Activated CD8-positive, alpha-beta T cell treated with anti-CD3 and anti-CD28 coated beads, Interleukin-2, amount 10 ng/mL, durations not matched to agents 7 days and 5 days (primary cell): ENCODE results near the gene CHORDC1. TPM values are rescaled to one million over a fixed set of nuclear protein-coding genes. Genes with fewer than 3 reads are reported as not detected.
"Not testable (repeated sequence)": the region's sequence is repeated elsewhere in the genome, so short reads cannot be mapped to it uniquely, and the experiment has no call there.

Source experiments
- ATAC-seq: fragments of 150-1000 bp; cut with Tn5 transposase; one replicate; pipeline ENCODE4 v1.10.0; 2021; ENCODE audit warnings: moderate library complexity
- CTCF ChIA-PET: fragments of 350-600 bp; sonication (Branson Sonifier 250); formaldehyde crosslinking; loops from one replicate; lab custom pipeline; 2021; ENCODE audit warnings: antibody characterized with exemption; lab: Charles Lee
- POLR2A ChIA-PET: fragments of 350-600 bp; sonication (Branson Sonifier 250); formaldehyde crosslinking; loops from one replicate; lab custom pipeline; 2021; ENCODE audit warnings: antibody characterized with exemption; lab: Charles Lee
- DNase-seq: peaks from one replicate; pipeline ENCODE4 v3.0.0-alpha.2; 2020
- H3K27ac Mint-ChIP-seq: one replicate; pipeline ENCODE4 v1.8.0; 2021; ENCODE audit warnings: mild to moderate bottlenecking, mixed read lengths
- H3K27me3 Mint-ChIP-seq: one replicate; pipeline ENCODE4 v1.8.0; 2021; ENCODE audit warnings: low read depth, mixed read lengths
- H3K36me3 Mint-ChIP-seq: one replicate; pipeline ENCODE4 v1.8.0; 2021; ENCODE audit warnings: low read depth, mixed read lengths
- H3K4me1 Mint-ChIP-seq: one replicate; pipeline ENCODE4 v1.8.0; 2021; ENCODE audit warnings: low read depth, mixed read lengths
- H3K4me3 Mint-ChIP-seq: one replicate; pipeline ENCODE4 v1.8.0; 2021; ENCODE audit warnings: mild to moderate bottlenecking, mixed read lengths
- H3K9me3 Mint-ChIP-seq: one replicate; pipeline ENCODE4 v1.8.0; 2022; ENCODE audit warnings: mixed read lengths; ENCODE audit not compliant: insufficient read depth
- total RNA-seq, 2 experiments: library from RNA; stranded (reverse); gene quantifications; one replicate each; pipeline ENCODE4 v1.2.3, GENCODE V29; 2021

The CHORDC1 gene
- total RNA-seq, 2 experiments from 2014 or later, result 66.7 to 68.4 TPM

GRCh38 chr11:90178751-90179150 is 44.1 kb downstream of the CHORDC1 start:
- H3K27ac Mint-ChIP-seq, result no peak overlapping the region

GRCh38 chr11:90176069-90176468 is 46.8 kb downstream of the CHORDC1 start:
- POLR2A ChIA-PET, result no interaction called here
- no peaks in the 10 kb centered on the region for H3K36me3 Mint-ChIP-seq

More at GRCh38 chr11:90178751-90179150, 44.1 kb downstream of the CHORDC1 start:
- Mint-ChIP-seq H3K4me3 (no peak overlapping the region), H3K36me3 (no peaks in the 10 kb centered on the region), H3K27me3 (peaks cover 4% of the 10 kb centered on the region), H3K4me1 (no peaks in the 10 kb centered on the region), H3K9me3 (no peaks in the 10 kb centered on the region)
- ChIA-PET POLR2A (no interaction called here), CTCF (interaction anchor here (0.5 kb wide), 1 partner anchor 313 kb away, joined by 3 read pairs; no protein-coding TSS in a partner anchor)
- no peak for DNase-seq
- ATAC-seq, result no peak

DNA sequence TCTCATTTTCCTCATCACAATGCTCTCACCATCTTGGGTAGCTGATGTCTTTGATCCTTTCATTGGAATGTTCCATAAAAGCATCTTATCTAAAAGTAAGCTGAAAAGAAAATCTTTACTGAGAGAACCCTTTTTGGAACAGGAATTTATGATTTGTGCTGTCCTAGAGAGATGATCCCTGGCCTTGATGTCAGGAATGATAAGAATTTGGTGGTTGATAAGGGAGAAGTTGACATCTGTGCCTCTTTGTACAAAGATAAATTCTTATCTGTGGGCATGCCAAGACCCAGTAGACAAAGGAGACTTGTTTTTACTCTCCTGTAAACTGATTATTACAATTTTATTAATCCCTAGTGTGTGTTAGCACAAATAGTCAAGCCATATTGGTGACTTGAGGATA is 51.5 kb downstream of the CHORDC1 start:
- ChIA-PET CTCF (no interaction called here), POLR2A (no interaction called here)
- no peak overlapping the region for H3K27ac Mint-ChIP-seq
- H3K4me3 Mint-ChIP-seq, result no peak overlapping the region
- ATAC-seq (no peak), DNase-seq (no peak)
- no peaks in the 10 kb centered on the region for H3K9me3 Mint-ChIP-seq
- no peaks in the 10 kb centered on the region for H3K36me3 Mint-ChIP-seq
- peaks cover 13% of the 10 kb centered on the region for H3K27me3 Mint-ChIP-seq
- H3K4me1 Mint-ChIP-seq, result no peaks in the 10 kb centered on the region

More at GRCh38 chr11:90176069-90176468, 46.8 kb downstream of the CHORDC1 start:
- no peak overlapping the region for H3K4me3 Mint-ChIP-seq
- no peaks in the 10 kb centered on the region for H3K4me1 Mint-ChIP-seq
- CTCF ChIA-PET, result no interaction called here
- ATAC-seq (no peak), DNase-seq (no peak)
- H3K9me3 Mint-ChIP-seq, result no peaks in the 10 kb centered on the region
- no peak overlapping the region for H3K27ac Mint-ChIP-seq
- peaks cover 13% of the 10 kb centered on the region for H3K27me3 Mint-ChIP-seq

DNA sequence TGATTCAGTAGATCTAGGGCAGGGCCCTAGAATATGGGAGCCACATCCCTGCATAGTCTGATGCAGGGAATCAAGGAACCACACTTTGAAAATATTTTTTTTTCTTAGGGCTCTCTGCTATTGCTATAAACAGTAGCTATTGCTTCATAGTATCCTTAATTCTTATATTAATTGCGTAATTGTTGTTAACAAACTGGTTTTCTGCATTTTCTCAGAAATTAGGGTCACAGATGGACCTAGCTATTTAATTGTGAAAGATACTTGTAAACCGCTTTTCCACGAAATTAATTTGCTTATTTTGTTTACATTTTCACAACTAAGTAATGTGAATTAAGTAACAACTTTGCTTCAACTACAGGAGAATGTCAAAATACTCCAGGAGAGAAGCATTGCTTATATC is 54.3 kb downstream of the CHORDC1 start:
- H3K9me3 Mint-ChIP-seq, result no peaks in the 10 kb centered on the region
- DNase-seq, result no peak
- no peak overlapping the region for H3K27ac Mint-ChIP-seq
- H3K4me1 Mint-ChIP-seq, result no peaks in the 10 kb centered on the region
- H3K27me3 Mint-ChIP-seq, result peaks cover 13% of the 10 kb centered on the region
- H3K4me3 Mint-ChIP-seq, result no peak overlapping the region
- ChIA-PET POLR2A (no interaction called here), CTCF (no interaction called here)
- ATAC-seq, result no peak
- H3K36me3 Mint-ChIP-seq, result no peaks in the 10 kb centered on the region

- H3K4me3 Mint-ChIP-seq, DNase-seq, CTCF ChIA-PET, ATAC-seq, POLR2A ChIA-PET, H3K4me1 Mint-ChIP-seq, H3K9me3 Mint-ChIP-seq, H3K27ac Mint-ChIP-seq, H3K36me3 Mint-ChIP-seq: not testable (repeated sequence)
- peaks cover 13% of the 10 kb centered on the region for H3K27me3 Mint-ChIP-seq
Measured at GRCh38 chr11:90167704-90168103, 55.1 kb downstream of the CHORDC1 start.

GRCh38 chr11:90166982-90167573 is 55.8 kb downstream of the CHORDC1 start:
- H3K27me3 Mint-ChIP-seq, result peaks cover 13% of the 10 kb centered on the region
- H3K36me3 Mint-ChIP-seq, H3K4me3 Mint-ChIP-seq, ATAC-seq, H3K4me1 Mint-ChIP-seq, H3K27ac Mint-ChIP-seq, POLR2A ChIA-PET, H3K9me3 Mint-ChIP-seq, CTCF ChIA-PET, DNase-seq: not testable (repeated sequence)

Other genes starting within 250 kb of the CHORDC1 start
- not detected for gene TRIM49C, start 191.9 kb downstream of the CHORDC1 start, total RNA-seq
- gene UBTFL1, start 137.1 kb downstream of the CHORDC1 start, total RNA-seq, result not detected
- gene NAALAD2, start 88.4 kb downstream of the CHORDC1 start, total RNA-seq, result not detected